ENCODE data around the gene TBP. TPM values are rescaled to one million over a fixed set of nuclear protein-coding genes. Genes with fewer than 3 reads are reported as not detected.

TBP gene
- total RNA-seq, 3 donors from 2014 or later = 14.7 to 23.6 (median 20.6) TPM

GRCh38 chr6:170575250-170575649 lies 21.1 kb downstream of the TBP start:
- intact Hi-C loops (cut with DNase I; ENCODE audit: low total_unique reads) = no loop called here
- Histone ChIP-seq H3K4me1 (no peaks in the 10 kb centered on the region), H3K27ac (no peak overlapping the region), H3K27me3 (no peaks in the 10 kb centered on the region), H3K9me3 (no peaks in the 10 kb centered on the region), H3K36me3 (no peaks in the 10 kb centered on the region), H3K4me3 (no peak overlapping the region)
- DNase-seq (ENCODE audit: low spot score in 2 of 2) = no peak
- TF ChIP-seq POLR2AphosphoS5 (IDR thresholded peaks at IDR 0.05) (no peak), POLR2A (IDR thresholded peaks at IDR 0.05) (no peak)
- TF ChIP-seq, protein P1, sequence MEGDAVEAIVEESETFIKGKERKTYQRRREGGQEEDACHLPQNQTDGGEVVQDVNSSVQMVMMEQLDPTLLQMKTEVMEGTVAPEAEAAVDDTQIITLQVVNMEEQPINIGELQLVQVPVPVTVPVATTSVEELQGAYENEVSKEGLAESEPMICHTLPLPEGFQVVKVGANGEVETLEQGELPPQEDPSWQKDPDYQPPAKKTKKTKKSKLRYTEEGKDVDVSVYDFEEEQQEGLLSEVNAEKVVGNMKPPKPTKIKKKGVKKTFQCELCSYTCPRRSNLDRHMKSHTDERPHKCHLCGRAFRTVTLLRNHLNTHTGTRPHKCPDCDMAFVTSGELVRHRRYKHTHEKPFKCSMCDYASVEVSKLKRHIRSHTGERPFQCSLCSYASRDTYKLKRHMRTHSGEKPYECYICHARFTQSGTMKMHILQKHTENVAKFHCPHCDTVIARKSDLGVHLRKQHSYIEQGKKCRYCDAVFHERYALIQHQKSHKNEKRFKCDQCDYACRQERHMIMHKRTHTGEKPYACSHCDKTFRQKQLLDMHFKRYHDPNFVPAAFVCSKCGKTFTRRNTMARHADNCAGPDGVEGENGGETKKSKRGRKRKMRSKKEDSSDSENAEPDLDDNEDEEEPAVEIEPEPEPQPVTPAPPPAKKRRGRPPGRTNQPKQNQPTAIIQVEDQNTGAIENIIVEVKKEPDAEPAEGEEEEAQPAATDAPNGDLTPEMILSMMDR (IDR thresholded peaks at IDR 0.05) = peak in 1 of 3 donors; percentile 13

DNA sequence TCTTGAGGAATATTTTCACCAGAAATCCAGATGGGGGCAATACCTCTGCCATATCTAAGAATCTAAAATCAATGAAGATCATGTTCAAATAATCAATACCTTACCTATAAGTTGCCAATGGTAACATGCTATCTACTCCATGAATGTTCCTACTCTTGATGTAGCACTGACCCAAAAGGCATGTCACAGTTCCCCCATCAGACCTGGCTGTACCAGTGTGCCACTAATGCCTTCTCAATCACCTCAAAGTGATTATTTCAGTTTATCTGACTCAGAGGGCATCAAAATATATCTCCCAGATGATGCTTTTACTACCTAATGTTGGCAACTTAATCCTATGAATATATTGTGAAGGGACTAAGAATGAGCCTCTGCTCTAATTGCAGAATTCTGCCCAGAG lies 24.7 kb downstream of the TBP start:
- H3K36me3 ChIP-seq = no peaks in the 10 kb centered on the region
- no peaks in the 10 kb centered on the region for H3K27me3 ChIP-seq
- intact Hi-C loops (cut with DNase I; ENCODE audit: low total_unique reads) = no loop called here
- no peaks in the 10 kb centered on the region for H3K9me3 ChIP-seq
- no peak for DNase-seq (ENCODE audit: low spot score in 2 of 2)
- TF ChIP-seq, protein P1 (IDR thresholded peaks at IDR 0.05) = no peak
- no peak for TF ChIP-seq POLR2AphosphoS5 (IDR thresholded peaks at IDR 0.05)
- TF ChIP-seq POLR2A (IDR thresholded peaks at IDR 0.05) = no peak
- no peak overlapping the region for H3K27ac ChIP-seq
- no peaks in the 10 kb centered on the region for H3K4me1 ChIP-seq
- H3K4me3 ChIP-seq = no peak overlapping the region

- intact Hi-C loops (cut with DNase I; ENCODE audit: low total_unique reads) = no loop called here
- H3K27ac ChIP-seq = peak overlapping the region; percentile 90 to 91
Measured at GRCh38 chr6:170583756-170584180, 29.6 kb downstream of the TBP start.

DNA sequence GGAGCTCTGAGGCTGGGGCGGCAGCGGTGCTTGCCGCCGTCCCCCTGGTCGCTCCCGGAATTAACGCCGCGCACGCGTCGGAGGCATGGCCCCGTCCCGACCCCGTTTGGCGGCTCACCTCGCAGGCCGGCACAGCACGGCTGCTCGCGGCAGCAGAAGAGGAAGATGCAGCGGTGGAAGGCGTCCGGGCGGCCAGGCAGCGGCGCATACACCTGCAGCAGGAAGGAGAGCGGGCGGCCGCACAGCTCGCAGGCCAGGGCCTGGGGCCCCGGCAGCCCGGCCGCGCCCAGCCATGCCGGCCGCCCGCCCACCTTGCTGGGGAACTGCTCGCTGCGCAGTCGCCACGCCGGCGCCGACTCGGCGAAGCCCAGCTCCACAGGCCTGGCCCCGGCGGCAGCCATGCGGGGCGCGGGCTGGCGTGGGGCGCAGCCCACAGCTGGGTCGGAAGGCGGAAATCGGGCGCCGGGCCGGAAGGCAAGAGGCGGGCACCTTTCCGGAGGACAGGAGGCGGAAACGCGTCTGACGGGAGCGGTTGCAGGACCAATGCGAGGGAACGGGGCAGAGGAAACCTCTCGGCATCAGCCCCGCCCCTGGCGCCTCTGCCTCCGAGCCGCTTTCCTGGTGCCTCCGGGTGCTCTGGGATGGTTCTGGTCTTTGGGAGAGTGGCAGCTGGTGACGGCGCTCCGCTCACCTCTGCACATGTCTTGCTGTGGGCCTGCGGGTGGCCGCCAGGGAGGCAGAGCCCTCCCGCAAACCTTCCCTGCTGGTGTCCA lies 30.2 kb downstream of the TBP start, which contains the start of gene PDCD2:
PDCD2 (minus strand) TSS at position 457 of the 773 bp plus-strand sequence; CDS start at position 401, 56 bp downstream.
- Histone ChIP-seq H3K9me3 (no peaks in the 10 kb centered on the region), H3K4me1 (no peaks in the 10 kb centered on the region), H3K36me3 (no peaks in the 10 kb centered on the region), H3K27me3 (no peaks in the 10 kb centered on the region), H3K27ac (peak within 1 kb of the TSS; percentile 90 to 91), H3K4me3 (peak within 1 kb of the TSS; percentile 79 to 95 (median 90))
- TF ChIP-seq POLR2AphosphoS5 (IDR thresholded peaks at IDR 0.05) = peak in 1 of 3 donors; percentile 51
- no peak for TF ChIP-seq POLR2A (IDR thresholded peaks at IDR 0.05)
- peak; percentile 82 to 93 for DNase-seq (ENCODE audit: low spot score in 2 of 2)
- intact Hi-C loops (cut with DNase I; ENCODE audit: low total_unique reads) = no loop called here

More at GRCh38 chr6:170583756-170584180, 29.6 kb downstream of the TBP start:
- TF ChIP-seq POLR2A (IDR thresholded peaks at IDR 0.05) = no peak
- no peak for TF ChIP-seq POLR2AphosphoS5 (IDR thresholded peaks at IDR 0.05)
- TF ChIP-seq, protein P1 (IDR thresholded peaks at IDR 0.05) = no peak
- DNase-seq (ENCODE audit: low spot score in 2 of 2) = no peak
- no peaks in the 10 kb centered on the region for H3K27me3 ChIP-seq
- no peaks in the 10 kb centered on the region for H3K9me3 ChIP-seq
- peak overlapping the region; percentile 79 to 95 (median 90) for H3K4me3 ChIP-seq
- no peaks in the 10 kb centered on the region for H3K4me1 ChIP-seq
- no peaks in the 10 kb centered on the region for H3K36me3 ChIP-seq

DNA sequence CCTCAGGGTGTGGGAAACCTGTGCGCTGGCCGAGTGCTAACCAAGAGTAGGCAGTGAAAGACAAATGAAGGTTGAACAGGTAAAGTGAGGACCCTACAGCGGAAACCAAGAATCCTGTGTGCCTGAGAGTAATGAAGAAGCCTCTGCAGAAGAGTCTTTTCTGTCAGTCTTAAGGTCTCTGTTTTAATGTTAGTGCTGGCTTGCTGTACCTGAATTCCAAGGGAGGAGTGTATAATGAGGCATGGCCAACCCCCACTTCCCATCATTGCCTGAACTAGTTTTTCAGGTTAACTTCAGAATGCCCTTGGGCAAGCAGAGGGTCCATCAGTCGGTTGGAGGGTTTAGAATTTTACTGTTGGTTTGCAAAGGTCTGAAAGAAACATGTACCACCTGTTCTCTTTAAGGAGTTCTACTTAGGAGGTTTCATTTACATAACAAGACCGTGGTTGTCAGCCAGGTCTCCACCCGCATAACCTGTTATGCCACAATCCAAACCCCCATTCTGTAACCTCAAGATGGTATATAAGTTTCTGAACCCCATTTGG lies 30.9 kb downstream of the TBP start:
- intact Hi-C loops (cut with DNase I; ENCODE audit: low total_unique reads) = no loop called here
- Histone ChIP-seq H3K27ac (peak overlapping the region; percentile 90 to 91), H3K27me3 (no peaks in the 10 kb centered on the region), H3K36me3 (no peaks in the 10 kb centered on the region), H3K4me3 (peak overlapping the region; percentile 79 to 95 (median 90)), H3K4me1 (no peaks in the 10 kb centered on the region), H3K9me3 (no peaks in the 10 kb centered on the region)
- TF ChIP-seq, protein P1 (IDR thresholded peaks at IDR 0.05) = peak in 1 of 3 donors; percentile 7
- no peak for TF ChIP-seq POLR2AphosphoS5 (IDR thresholded peaks at IDR 0.05)
- peak in 1 of 2 donors; percentile 30 for DNase-seq (ENCODE audit: low spot score in 2 of 2)

Measured in breast epithelium (tissue), 4 donors.